T-helper 1 cell (primary cell): ENCODE measurements around the gene ST6GAL1.
"Not testable (repeated sequence)": the region's sequence is repeated elsewhere in the genome, so short reads cannot be mapped to it uniquely, and the experiment has no call there.

ENCODE experiments used
- DNase-seq, 5 donors: peaks; one replicate each; pipeline ENCODE4 v3.0.0-alpha.2; 2012 to 2020

Gene ST6GAL1

GRCh38 chr3:186971106-186971505, 40.8 kb downstream of the ST6GAL1 start:
- not testable (repeated sequence) for DNase-seq

DNA sequence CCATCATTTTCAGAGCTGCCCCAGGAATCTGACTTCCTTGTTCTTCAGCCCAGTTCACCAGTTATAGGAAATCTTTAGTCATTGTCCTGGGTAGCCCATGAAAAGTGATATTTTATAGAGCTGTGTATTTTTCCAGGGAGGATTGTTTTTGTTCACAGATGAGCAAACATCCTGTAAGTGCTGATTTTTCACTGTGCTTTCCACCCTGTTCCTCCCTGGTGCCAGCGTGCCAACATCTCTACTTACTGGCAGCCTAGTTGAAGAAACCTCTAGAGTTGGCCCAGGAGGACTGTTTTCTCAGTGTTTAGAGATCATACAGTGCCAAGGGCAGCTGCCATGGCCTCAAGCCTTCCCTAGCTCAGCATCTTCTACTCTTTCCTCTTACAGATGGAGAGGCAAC, 41.3 kb downstream of the ST6GAL1 start:
- no peak for DNase-seq

DNA sequence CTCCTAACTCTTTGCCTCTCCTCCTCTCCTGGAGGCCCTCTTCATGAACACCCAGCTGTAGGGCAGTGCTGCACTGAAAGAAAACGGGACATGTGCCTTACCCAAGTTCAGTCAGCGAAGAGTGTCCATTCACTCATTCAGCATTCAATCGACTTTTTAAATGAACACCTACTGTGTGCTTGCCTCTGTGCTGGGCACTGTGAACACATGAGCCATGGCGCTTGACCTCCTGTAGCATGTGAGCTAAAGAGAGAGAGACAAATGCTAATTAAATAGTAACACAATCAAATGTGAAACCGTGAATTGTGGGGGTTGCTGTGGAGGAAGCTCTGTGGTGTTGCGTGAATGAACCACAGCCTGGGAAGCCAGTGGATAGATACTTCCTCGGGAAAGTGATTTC, 43.4 kb downstream of the ST6GAL1 start:
- no peak for DNase-seq

GRCh38 chr3:186974824-186975313, 44.5 kb downstream of the ST6GAL1 start:
- no peak for DNase-seq

DNA sequence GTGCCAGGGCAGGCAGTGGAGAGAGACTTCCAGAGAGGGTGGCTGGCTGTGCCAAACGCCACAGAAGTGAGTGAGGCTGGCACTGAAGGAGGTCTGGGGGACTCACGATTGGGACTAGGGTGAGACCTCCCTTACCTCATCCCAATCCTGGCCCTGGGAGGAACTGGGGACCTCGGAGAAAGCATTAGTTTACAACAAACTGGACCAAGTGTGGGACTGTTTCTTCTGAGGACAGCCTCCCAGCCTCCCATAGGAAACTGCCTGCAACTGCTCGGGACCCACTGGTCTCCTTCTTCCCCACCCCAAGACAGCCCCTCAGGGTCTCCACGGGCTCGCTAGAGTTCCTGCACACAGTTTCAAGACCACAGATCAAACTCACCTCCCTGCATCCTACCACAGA, 45.4 kb downstream of the ST6GAL1 start:
- DNase-seq: no peak

- DNase-seq: no peak
Measured at GRCh38 chr3:186976837-186977750, 46.8 kb downstream of the ST6GAL1 start.

DNA sequence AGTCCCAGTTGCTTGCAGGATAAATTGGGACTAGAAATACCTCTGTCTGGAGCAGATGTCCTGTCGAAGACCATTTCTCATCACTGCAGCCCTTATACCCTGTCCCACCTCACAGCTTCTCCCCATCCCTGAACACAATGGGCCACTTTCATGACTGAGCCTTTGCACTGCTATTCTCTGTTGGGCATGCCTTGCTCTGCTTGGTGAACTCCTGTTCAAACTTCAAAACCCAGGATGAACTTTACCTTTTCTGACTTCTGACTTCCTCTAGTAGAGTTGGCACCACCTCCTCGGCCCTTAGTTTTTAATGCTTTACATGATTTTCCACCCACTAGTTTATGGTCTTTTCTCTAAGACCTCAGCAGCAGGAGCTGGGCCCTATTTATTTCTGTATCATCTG, 48.4 kb downstream of the ST6GAL1 start:
- DNase-seq: no peak

DNA sequence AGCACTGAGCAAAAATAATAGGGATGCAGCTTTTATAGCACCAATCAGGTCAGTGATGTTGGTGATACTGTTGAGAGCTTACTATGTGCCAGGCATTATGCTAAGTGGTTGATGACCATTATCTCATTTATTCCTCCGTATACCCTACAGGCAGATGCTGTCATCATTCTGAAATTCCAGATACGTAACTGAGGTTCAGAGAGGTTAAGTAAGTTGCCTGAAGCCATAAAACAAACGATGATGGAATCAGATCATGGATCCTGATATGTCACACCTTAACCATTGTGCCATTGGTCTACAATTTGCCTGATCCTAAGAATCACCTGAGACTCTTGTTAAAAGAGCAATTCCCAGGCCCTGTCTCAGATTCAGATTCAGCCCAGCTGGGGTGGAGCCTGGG, 49.5 kb downstream of the ST6GAL1 start:
- DNase-seq: no peak

DNA sequence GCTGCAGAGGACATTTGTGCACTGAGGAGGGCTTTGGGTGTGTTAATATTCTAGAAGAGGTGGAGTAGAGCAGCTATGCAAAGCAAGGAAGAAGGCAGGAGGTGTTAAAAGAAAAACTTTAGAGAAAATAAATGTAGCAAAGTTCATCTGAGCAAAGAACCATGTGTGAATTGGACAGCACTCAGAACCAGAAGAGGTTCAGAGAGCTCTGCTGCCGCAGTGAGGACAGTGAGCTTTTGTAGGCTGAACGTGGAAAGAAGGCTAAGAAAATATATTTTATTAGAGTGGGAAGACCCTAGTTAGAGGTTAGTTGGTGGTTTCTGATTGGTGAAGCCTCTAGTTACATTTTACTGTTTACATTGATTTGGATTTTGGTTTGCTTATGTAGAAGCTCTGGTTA, 50.7 kb downstream of the ST6GAL1 start:
- DNase-seq: no peak

DNA sequence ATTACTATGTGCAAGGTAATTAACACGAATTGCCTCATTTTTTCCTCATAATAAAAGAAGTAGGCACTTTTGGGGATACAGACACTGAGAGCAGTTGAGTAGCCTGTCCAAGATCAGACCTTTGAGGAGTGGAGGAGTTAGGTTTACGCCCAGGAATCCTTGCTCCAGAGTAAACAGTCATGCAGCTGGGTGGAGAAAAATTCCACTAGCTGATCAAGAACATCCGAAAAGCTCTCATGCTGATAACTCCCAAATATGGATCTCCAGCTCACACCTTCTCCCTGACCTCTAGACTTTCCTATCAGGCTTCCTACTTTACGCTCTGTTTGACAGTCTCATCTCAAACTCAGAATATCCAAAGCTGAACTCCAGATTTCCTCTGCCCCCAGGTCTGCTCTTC, 53.3 kb downstream of the ST6GAL1 start:
- DNase-seq: no peak

GRCh38 chr3:186984064-186984463, 53.7 kb downstream of the ST6GAL1 start:
- no peak for DNase-seq

- no peak for DNase-seq
Measured at GRCh38 chr3:186985661-186986364, 55.5 kb downstream of the ST6GAL1 start.

DNA sequence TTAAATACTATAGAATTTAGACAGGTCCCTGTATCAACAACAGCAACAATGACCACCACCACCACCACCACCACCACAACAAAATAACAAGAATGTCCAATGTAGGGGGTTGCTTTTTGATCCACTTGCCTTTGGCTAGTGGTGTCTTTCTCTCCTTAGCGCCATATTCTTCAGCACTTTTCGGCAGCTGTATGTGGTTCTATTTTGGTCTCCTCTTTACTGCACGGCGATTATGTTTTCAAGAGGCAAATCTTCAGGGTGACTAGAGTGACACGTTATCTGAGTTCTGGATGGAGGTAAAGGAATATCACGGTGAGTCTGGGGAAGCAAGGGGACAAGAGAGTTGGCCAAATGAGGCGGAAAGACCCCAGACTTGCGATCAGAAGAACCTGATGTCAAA, 56.1 kb downstream of the ST6GAL1 start:
- no peak for DNase-seq

DNA sequence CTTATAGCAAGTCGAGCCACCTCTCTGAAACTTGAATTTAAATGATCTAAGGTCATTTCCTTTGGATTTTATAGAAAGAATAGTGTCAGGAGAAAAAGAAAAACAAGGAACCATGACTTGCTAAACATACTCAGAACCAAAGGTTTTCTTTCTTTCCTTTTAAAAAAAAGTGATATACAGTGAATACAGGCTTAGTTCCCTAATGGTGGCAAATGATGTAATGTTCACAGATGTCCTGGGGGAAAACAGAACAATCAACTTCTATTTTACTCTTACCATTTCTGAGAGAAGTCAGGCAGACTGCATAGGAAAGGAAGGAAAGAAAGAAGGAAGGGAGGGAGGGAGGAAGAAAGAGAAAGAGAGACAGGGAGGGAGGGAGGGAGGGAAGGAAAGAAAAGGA, 56.5 kb downstream of the ST6GAL1 start:
- DNase-seq: no peak

- peak in 1 of 5 donors; percentile 19 for DNase-seq
Measured at GRCh38 chr3:186988806-186989205, 58.5 kb downstream of the ST6GAL1 start.

DNA sequence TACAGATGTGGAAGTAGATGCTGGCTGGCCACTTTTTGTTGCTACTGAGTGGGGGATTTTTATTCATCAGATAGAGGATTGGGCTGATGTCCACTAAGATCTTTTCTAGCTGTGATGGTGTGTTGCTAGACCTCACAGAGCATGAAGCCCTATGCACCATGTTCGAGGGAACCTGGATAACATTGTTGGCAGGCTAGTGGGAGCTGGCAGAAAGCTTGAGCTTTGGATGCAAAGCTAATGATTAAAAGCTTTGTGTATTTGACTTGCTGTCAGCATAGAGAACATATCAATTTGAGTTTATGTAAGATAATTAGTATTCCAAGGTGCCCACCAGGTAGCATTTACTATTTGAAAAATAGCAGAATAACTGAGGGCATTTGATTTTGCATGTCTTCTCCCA, 59.1 kb downstream of the ST6GAL1 start:
- DNase-seq: no peak

DNA sequence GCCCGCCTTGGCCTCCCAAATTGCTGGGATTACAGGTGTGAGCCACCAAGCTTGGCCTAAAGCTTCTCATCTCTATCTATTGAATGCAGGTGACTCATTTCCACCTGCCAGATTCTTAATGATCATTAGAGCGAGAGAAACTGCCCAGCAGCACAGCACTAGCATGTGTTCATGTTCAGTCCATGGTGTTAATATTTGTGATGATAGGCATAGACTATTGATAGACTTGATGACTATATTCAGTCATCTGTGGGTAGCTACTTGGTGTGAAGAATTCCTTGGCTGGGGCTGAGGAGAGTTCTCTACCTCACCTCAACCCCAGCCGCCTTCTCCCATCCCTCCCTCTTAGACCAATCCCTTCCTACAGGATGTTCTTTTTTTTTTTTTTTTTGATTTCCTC, 60.0 kb downstream of the ST6GAL1 start:
- DNase-seq: no peak

GRCh38 chr3:186990878-186991308, 60.6 kb downstream of the ST6GAL1 start:
- no peak for DNase-seq

- no peak for DNase-seq
Measured at GRCh38 chr3:186991470-186991869, 61.1 kb downstream of the ST6GAL1 start.

GRCh38 chr3:186992096-186992495, 61.8 kb downstream of the ST6GAL1 start:
- DNase-seq: not testable (repeated sequence)

GRCh38 chr3:186993210-186993782, 63.0 kb downstream of the ST6GAL1 start:
- no peak for DNase-seq

GRCh38 chr3:186994000-186994955, 64.0 kb downstream of the ST6GAL1 start:
- no peak for DNase-seq
